ENCODE data around the gene ADCK2. TPM values are rescaled to one million over a fixed set of nuclear protein-coding genes. Genes with fewer than 3 reads are reported as not detected.
A peak's percentile ranks its signal among the peaks of the same experiment; 100 is the strongest.
"Not testable (repeated sequence)": the region's sequence is repeated elsewhere in the genome, so short reads cannot be mapped to it uniquely, and the experiment has no call there.

Gene ADCK2
- total RNA-seq, 4 donors from 2014 or later: 19.2 to 43.5 (median 26.8) TPM

- 40% methylated on average over 15 of the region's 15 CpGs for WGBS
- peaks cover 32 to 68% (median 64%) of the 10 kb centered on the region in 4 donors for H3K4me1 ChIP-seq
- peak overlapping the region; percentile 68 to 92 (median 88) for H3K4me3 ChIP-seq
- intact Hi-C loops (cut with DNase I): loop anchor here (2.0 kb wide), 1 partner anchor 75 kb away; no protein-coding TSS in a partner anchor
- DNase-seq (ENCODE audit: extremely low spot score): no peak
- no peaks in the 10 kb centered on the region for H3K9me3 ChIP-seq
- peak overlapping the region; percentile 91 to 98 (median 97) for H3K27ac ChIP-seq (replicated peaks in 1 of 4)
- H3K36me3 ChIP-seq: no peaks in the 10 kb centered on the region
- peaks cover 0 to 3% (median 0%) of the 10 kb centered on the region in 4 donors for H3K27me3 ChIP-seq
- no peak for TF ChIP-seq EP300 (IDR thresholded peaks at IDR 0.05)
- no peak for TF ChIP-seq POLR2A (IDR thresholded peaks at IDR 0.05; ENCODE audit: low read depth)
- TF ChIP-seq CTCF (IDR thresholded peaks at IDR 0.05): no peak
- no peak for TF ChIP-seq POLR2AphosphoS5 (IDR thresholded peaks at IDR 0.05)
These were observed 31.1 kb upstream of the ADCK2 start for GRCh38 chr7:140641524-140642195.

DNA sequence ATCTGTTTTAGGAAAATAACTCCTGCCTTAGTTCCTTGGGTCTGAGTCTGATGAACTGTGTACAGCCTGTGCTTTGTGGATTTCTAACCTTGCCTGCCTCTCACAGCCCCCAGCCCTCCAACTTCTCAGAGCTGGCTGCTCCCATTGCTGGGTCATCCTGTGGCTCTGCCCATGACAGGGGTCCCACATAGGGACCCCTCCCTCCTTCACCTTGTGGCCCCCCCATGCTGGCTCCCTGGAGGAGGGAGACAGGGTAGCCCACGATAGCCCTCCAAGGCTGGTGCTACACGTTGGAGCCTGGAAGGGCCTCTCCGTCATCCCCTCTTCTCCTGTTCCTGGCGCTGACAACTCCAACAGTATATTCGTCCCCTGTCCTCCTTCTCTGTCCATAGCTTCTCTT, 29.3 kb upstream of the ADCK2 start:
- Histone ChIP-seq H3K4me1 (peaks cover 20 to 65% (median 59%) of the 10 kb centered on the region in 4 donors), H3K27ac (replicated peaks in 1 of 4) (peak overlapping the region; percentile 47 to 98 (median 94)), H3K4me3 (no peak overlapping the region), H3K27me3 (peaks cover 0 to 3% (median 0%) of the 10 kb centered on the region in 4 donors), H3K36me3 (no peaks in the 10 kb centered on the region), H3K9me3 (no peaks in the 10 kb centered on the region)
- TF ChIP-seq CTCF (IDR thresholded peaks at IDR 0.05): no peak
- TF ChIP-seq POLR2A (IDR thresholded peaks at IDR 0.05; ENCODE audit: low read depth): no peak
- no peak for TF ChIP-seq POLR2AphosphoS5 (IDR thresholded peaks at IDR 0.05)
- intact Hi-C loops (cut with DNase I): no loop called here
- DNase-seq (ENCODE audit: extremely low spot score): no peak
- WGBS: 71% methylated on average over 5 of the region's 5 CpGs

- H3K9me3 ChIP-seq; intact Hi-C loops (cut with DNase I); DNase-seq (ENCODE audit: extremely low spot score); H3K36me3 ChIP-seq; H3K4me3 ChIP-seq; H3K27me3 ChIP-seq: not testable (repeated sequence)
- Histone ChIP-seq H3K4me1 (peaks cover 12 to 52% (median 46%) of the 10 kb centered on the region in 4 donors), H3K27ac (replicated peaks in 1 of 4) (peak overlapping the region; percentile 9 to 98 (median 58))
- 83% methylated on average over 12 of the region's 13 CpGs for WGBS
These were observed 28.0 kb upstream of the ADCK2 start for GRCh38 chr7:140644761-140645160.

DNA sequence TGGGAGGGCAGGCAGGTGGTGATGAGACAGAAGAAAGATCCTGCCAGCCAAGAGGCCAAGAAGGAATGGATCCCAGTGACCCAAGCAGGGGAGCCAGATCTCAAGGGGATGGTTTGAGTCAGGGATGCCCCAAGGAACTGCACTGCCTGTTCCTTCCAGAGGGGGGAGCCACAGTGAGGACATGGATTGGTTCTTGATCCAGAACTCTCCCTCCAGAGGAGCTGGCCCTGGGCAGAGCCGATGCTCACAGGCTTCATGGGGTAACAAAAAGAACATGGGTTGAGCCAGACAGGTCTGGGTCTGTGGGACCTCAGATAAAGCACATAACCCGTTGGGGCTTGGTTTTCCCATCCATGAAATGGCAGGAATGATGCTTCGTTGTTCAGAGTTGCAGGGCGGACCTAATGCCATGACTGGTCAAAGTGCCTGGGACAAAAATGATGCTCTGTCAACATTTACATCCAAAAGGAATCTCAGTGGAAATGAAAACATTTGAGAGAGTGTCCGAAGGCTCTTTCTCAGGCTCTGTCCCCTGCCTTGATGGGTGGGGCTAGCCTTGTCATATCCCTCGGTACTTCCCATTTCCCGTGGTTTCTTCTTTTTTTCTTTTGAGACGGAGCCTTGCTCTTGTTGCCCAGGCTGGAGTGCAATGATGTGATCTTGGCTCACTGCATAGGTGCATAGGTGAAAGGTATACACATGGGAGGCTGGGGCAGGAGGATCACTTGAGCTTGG, 27.4 kb upstream of the ADCK2 start:
- intact Hi-C loops (cut with DNase I): no loop called here
- Histone ChIP-seq H3K27me3 (peaks cover 0 to 3% (median 0%) of the 10 kb centered on the region in 4 donors), H3K4me3 (no peak overlapping the region), H3K27ac (replicated peaks in 1 of 4) (peak overlapping the region in 3 of 4 donors; percentile 9 to 98 (median 91)), H3K36me3 (no peaks in the 10 kb centered on the region), H3K4me1 (peaks cover 12 to 48% (median 42%) of the 10 kb centered on the region in 4 donors), H3K9me3 (no peaks in the 10 kb centered on the region)
- DNase-seq (ENCODE audit: extremely low spot score): no peak
- TF ChIP-seq POLR2AphosphoS5 (IDR thresholded peaks at IDR 0.05) (no peak), CTCF (IDR thresholded peaks at IDR 0.05) (peak in 2 of 3 experiments; percentile 8 to 34)
- 75% methylated on average over 8 of the region's 8 CpGs for WGBS

DNA sequence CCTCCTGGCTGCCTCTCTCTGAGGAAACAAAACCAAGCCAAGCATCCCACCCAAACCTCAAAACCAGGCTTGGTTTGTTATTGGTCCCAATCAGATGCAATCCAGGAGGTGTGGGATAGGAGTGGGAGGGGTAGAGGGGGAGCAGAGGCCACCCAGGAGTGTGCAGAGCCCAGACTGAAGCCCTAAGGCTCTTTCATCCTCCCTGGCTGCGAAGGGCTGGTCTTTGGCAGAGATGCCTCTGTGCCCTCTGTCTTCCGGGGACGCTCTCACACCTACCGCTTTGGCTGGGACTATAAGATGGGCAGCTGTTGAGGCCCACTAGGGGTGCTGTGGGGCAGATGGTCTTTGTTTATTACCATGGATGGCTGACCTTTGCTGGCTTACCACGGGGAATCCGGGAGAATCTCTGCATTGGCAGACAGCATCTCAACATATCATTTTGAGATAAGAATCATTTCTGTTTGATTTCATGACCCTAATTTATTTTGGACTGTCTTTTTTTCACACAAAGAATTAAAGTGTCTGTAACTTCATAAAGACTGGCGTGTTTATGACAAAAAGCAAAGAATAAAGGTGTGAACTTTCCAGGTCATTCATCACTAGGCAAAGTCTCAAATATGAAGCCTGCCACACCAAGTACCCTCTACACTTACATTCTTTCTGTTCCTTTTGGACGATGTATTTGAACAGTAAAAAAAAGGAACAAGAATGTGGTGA, 25.7 kb upstream of the ADCK2 start:
- TF ChIP-seq POLR2AphosphoS5 (IDR thresholded peaks at IDR 0.05): peak in 1 of 2 donors; percentile 15
- TF ChIP-seq EP300 (IDR thresholded peaks at IDR 0.05): no peak
- TF ChIP-seq POLR2A (IDR thresholded peaks at IDR 0.05; ENCODE audit: low read depth): no peak
- TF ChIP-seq CTCF (IDR thresholded peaks at IDR 0.05): peak; percentile 44 to 67 (median 64)
- DNase-seq (ENCODE audit: extremely low spot score): no peak
- intact Hi-C loops (cut with DNase I): no loop called here
- H3K36me3 ChIP-seq: no peaks in the 10 kb centered on the region
- WGBS: 22% methylated on average over 8 of the region's 8 CpGs
- H3K27ac ChIP-seq (replicated peaks in 1 of 4): peak overlapping the region; percentile 18 to 59 (median 46)
- H3K4me1 ChIP-seq: peaks cover 6 to 34% (median 29%) of the 10 kb centered on the region in 4 donors
- H3K9me3 ChIP-seq: no peaks in the 10 kb centered on the region
- no peak overlapping the region for H3K4me3 ChIP-seq
- H3K27me3 ChIP-seq: no peaks in the 10 kb centered on the region
